ENCODE measurements around the gene EEIG1. TPM values are rescaled to one million over a fixed set of nuclear protein-coding genes. Genes with fewer than 3 reads are reported as not detected.
A peak's percentile ranks its signal among the peaks of the same experiment; 100 is the strongest.

EEIG1 gene
- total RNA-seq, 1 experiment from 2014 or later = 176 TPM

GRCh38 chr9:127958728-127959127 is 22.1 kb downstream of the EEIG1 start:
- H3K79me2 ChIP-seq (ENCODE audit: low read depth) = peaks cover 94% of the 10 kb centered on the region
- TF ChIP-seq EZH2 (IDR thresholded peaks at IDR 0.05; ENCODE audit: low read depth) = no peak
- TF ChIP-seq CTCF (conservative IDR thresholded peaks at IDR 0.05) = no peak
- POLR2A ChIA-PET (ENCODE audit: unreplicated experiment) = no interaction called here
- no peak overlapping the region for H3K4me2 ChIP-seq
- H3K36me3 ChIP-seq (ENCODE audit: low read depth) = no peaks in the 10 kb centered on the region
- no peak overlapping the region for H2AFZ ChIP-seq
- H4K20me1 ChIP-seq (ENCODE audit: insufficient read depth) = peaks cover 29% of the 10 kb centered on the region
- DNase-seq = no peak
- no peaks in the 10 kb centered on the region for H3K27me3 ChIP-seq (ENCODE audit: insufficient read depth, low read depth)
- peak overlapping the region; percentile 82 for H3K27ac ChIP-seq
- H3K4me3 ChIP-seq = no peak overlapping the region
- BruUV-seq (replicated peaks) = no TSS peak
- peaks cover 49% of the 10 kb centered on the region for H3F3A ChIP-seq (ENCODE audit: insufficient read depth, low read depth)
- H3K9me2 ChIP-seq (ENCODE audit: insufficient read depth) = no peaks in the 10 kb centered on the region
- CTCF ChIA-PET = no interaction called here
- H3K4me1 ChIP-seq (replicated peaks; ENCODE audit: insufficient read depth) = peaks cover 82% of the 10 kb centered on the region
- intact Hi-C loops (cut with micrococcal nuclease; ENCODE audit: unreplicated experiment) = no loop called here
- H3K9me3 ChIP-seq (ENCODE audit: insufficient read depth, low read depth) = no peaks in the 10 kb centered on the region; the same call in 1 of the 2 replicates

GRCh38 chr9:127955294-127956015 is 25.3 kb downstream of the EEIG1 start:
- POLR2A ChIA-PET (ENCODE audit: unreplicated experiment) = interaction anchor here (0.6 to 1.3 kb wide), 5 partner anchors 22 to 123 kb away, joined by 3 to 7 read pairs (median 5); no protein-coding TSS in a partner anchor
- peak; percentile 96 to 97 for DNase-seq
- H3K4me2 ChIP-seq = peak overlapping the region; percentile 67
- peaks cover 48% of the 10 kb centered on the region for H4K20me1 ChIP-seq (ENCODE audit: insufficient read depth)
- no TSS peak for BruUV-seq (replicated peaks)
- H3F3A ChIP-seq (ENCODE audit: insufficient read depth, low read depth) = peaks cover 53% of the 10 kb centered on the region
- peak overlapping the region; percentile 82 for H3K27ac ChIP-seq
- peak overlapping the region; percentile 10; the same call in 1 of the 2 replicates for H3K4me3 ChIP-seq
- peaks cover 8% of the 10 kb centered on the region; the same call in 1 of the 2 replicates for H3K36me3 ChIP-seq (ENCODE audit: low read depth)
- no peaks in the 10 kb centered on the region for H3K27me3 ChIP-seq (ENCODE audit: insufficient read depth, low read depth)
- no peaks in the 10 kb centered on the region; the same call in 1 of the 2 replicates for H3K9me3 ChIP-seq (ENCODE audit: insufficient read depth, low read depth)
- intact Hi-C loops (cut with micrococcal nuclease; ENCODE audit: unreplicated experiment) = loop anchor here (1.0 to 2.0 kb wide), 5 partner anchors 13 to 80 kb away; partner anchors contain the start of gene DPM2
- CTCF ChIA-PET = interaction anchor here (0.5 to 3.0 kb wide), 8 partner anchors 11 to 465 kb away, joined by 3 to 11 read pairs (median 5); partner anchors contain the start of genes CDK9 and CERCAM
- TF ChIP-seq CTCF (conservative IDR thresholded peaks at IDR 0.05) = peak; percentile 68
- TF ChIP-seq EZH2 (IDR thresholded peaks at IDR 0.05; ENCODE audit: low read depth) = no peak
- peaks cover 92% of the 10 kb centered on the region for H3K79me2 ChIP-seq (ENCODE audit: low read depth)
- no peaks in the 10 kb centered on the region for H3K9me2 ChIP-seq (ENCODE audit: insufficient read depth)
- peaks cover 59% of the 10 kb centered on the region for H3K4me1 ChIP-seq (replicated peaks; ENCODE audit: insufficient read depth)
- no peak overlapping the region for H2AFZ ChIP-seq

GRCh38 chr9:127954831-127955293 is 25.9 kb downstream of the EEIG1 start:
- peak overlapping the region; percentile 67 for H3K4me2 ChIP-seq
- CTCF ChIA-PET = interaction anchor here (0.6 to 3.0 kb wide), 7 partner anchors 12 to 466 kb away, joined by 3 to 11 read pairs (median 4); partner anchors contain the start of gene CERCAM
- intact Hi-C loops (cut with micrococcal nuclease; ENCODE audit: unreplicated experiment) = loop anchor here (1.0 to 2.0 kb wide), 5 partner anchors 13 to 80 kb away; partner anchors contain the start of gene DPM2

More at GRCh38 chr9:127954831-127955293, 25.9 kb downstream of the EEIG1 start:
- Histone ChIP-seq H3K4me1 (replicated peaks; ENCODE audit: insufficient read depth) (peaks cover 54% of the 10 kb centered on the region), H3K36me3 (ENCODE audit: low read depth) (peaks cover 8% of the 10 kb centered on the region; the same call in 1 of the 2 replicates), H3K79me2 (ENCODE audit: low read depth) (peaks cover 92% of the 10 kb centered on the region), H3K27me3 (ENCODE audit: insufficient read depth, low read depth) (no peaks in the 10 kb centered on the region), H4K20me1 (ENCODE audit: insufficient read depth) (peaks cover 53% of the 10 kb centered on the region), H2AFZ (no peak overlapping the region), H3K4me3 (peak overlapping the region; percentile 10; the same call in 1 of the 2 replicates), H3F3A (ENCODE audit: insufficient read depth, low read depth) (peaks cover 51% of the 10 kb centered on the region), H3K27ac (peak overlapping the region; percentile 82), H3K9me2 (ENCODE audit: insufficient read depth) (no peaks in the 10 kb centered on the region), H3K9me3 (ENCODE audit: insufficient read depth, low read depth) (no peaks in the 10 kb centered on the region; the same call in 1 of the 2 replicates)
- BruUV-seq (replicated peaks) = no TSS peak
- POLR2A ChIA-PET (ENCODE audit: unreplicated experiment) = interaction anchor here (0.6 to 1.3 kb wide), 4 partner anchors 22 to 124 kb away, joined by 3 to 7 read pairs (median 4); no protein-coding TSS in a partner anchor
- TF ChIP-seq EZH2 (IDR thresholded peaks at IDR 0.05; ENCODE audit: low read depth) (no peak), CTCF (conservative IDR thresholded peaks at IDR 0.05) (no peak)
- DNase-seq = no peak
